EL (cell line): ENCODE results near the gene SPATA6.
"Not testable (repeated sequence)": the region's sequence is repeated elsewhere in the genome, so short reads cannot be mapped to it uniquely, and the experiment has no call there.

Experiments used
- DNase-seq: peaks from one replicate; pipeline ENCODE4 v3.0.0-alpha.2; 2016

SPATA6 gene

GRCh38 chr1:48338257-48338656 lies 133.7 kb downstream of the SPATA6 start:
- DNase-seq: no peak

DNA sequence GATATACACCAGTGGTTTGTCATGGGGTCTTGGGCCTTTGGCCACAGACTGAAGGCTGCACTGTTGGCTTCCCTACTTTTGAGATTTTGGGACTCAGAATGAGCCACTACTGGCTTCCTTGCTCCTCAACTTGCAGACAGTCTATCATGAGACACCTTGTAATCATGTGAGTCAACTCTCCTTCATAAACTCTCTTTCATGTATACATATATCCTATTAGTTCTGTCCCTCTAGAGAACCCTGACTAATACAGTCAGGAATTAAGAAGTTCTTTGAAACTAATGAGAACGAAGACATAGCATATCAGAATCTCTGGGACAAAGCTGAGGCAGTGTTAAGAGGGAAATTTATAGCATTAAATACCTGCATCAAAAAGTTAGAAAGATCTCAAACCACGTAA lies 138.7 kb downstream of the SPATA6 start:
- DNase-seq: no peak

DNA sequence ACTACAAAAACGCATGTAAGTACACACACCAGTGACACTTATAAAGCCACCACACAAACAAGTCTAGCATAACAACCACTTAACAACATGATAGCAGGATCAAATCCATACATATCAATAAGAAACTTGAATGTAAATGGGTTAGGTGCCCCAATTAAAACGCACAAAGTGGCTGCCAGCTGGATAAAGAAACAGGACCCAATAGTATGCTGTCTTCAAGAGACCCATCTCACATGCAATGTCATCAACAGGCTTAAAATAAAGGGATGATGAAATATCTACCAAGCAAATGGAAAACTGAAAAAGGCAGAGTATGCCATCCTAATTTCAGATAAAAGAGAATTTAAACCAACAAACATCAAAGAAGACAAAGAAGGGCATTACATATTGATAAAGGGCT lies 139.9 kb downstream of the SPATA6 start:
- no peak for DNase-seq

GRCh38 chr1:48329905-48330304 lies 142.1 kb downstream of the SPATA6 start:
- no peak for DNase-seq

- no peak for DNase-seq
These were observed 142.5 kb downstream of the SPATA6 start for GRCh38 chr1:48329486-48329885.

GRCh38 chr1:48311829-48312228 lies 160.2 kb downstream of the SPATA6 start:
- not testable (repeated sequence) for DNase-seq

DNA sequence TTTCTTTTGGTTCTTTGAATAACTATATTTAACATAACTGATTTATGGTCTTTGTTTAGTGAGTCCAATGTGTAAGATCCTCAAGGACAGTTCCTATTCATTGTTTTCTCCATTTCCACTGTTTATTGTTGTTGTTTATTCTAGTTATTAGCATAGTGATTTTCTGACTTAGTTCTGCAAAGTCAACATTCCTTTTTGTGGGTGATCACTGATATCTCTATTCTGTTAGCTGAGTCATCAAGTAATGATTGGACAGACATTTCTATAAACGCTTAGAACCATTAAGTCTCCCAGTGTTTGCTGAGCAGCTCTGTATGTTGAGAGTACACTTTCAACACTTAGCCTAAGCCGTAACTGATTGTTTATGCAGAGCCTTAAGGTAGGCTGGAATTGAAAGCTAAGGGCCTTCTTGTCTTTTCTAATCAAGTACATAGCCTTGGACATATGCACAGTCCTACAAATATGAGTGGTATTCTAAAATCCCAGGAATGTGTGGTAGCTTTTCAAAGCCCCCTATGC lies 162.4 kb downstream of the SPATA6 start:
- DNase-seq: no peak

DNA sequence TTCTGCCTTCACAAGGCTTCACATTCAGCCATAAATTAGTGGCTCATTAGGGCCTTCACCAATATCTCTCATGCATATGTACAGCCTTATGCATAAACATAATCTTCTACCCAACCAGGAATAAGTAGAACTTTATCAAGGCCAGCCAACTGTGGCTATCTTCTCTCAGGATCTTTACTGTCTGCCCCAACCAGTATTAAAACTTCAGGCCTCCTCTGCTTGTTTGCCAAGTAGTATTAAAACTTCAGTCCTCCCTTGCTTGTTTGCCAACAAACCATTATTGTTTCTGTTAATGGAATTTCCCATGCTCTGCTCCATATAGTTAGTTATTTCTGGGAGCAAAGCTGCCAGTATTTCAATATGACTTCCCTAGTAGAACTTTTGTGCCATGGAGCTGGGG lies 169.4 kb downstream of the SPATA6 start:
- DNase-seq: no peak

DNA sequence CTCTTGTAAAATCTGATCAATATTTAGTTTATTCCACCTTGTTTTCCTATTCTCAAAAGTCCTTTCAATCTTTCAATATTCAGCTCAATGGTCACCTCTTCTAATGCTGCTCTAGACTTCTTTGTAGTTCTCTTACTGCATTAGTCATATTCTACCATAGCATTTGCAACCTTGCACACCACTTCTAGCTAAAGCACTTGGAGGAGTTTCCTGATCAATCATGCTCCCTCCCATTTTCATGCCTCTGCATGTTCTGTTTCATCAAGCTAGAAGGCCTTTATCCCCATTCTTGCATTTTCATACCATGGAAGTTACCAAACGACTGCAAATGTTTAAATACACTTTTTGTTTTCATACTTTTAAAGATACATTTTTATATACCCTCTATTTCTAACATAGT lies 177.3 kb downstream of the SPATA6 start:
- DNase-seq: no peak

DNA sequence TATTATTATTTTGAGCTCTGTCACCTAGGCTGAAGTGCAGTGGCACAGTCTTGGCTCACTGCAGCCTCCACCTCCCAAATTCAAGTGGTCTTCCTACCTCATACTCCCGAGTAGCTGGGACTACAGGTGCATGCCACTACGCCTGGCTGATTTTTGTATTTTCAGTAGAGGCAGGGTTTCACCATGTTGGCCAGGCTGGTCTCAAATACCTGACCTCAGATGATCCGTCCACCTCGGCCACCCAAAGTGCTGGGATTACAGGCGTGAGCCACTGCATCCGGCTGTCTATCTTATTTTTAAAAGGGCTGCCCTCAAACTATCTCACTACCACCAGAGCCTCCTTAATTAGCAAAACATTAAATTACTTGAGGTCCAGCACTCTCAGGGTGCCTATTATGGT lies 177.9 kb downstream of the SPATA6 start:
- not testable (repeated sequence) for DNase-seq

DNA sequence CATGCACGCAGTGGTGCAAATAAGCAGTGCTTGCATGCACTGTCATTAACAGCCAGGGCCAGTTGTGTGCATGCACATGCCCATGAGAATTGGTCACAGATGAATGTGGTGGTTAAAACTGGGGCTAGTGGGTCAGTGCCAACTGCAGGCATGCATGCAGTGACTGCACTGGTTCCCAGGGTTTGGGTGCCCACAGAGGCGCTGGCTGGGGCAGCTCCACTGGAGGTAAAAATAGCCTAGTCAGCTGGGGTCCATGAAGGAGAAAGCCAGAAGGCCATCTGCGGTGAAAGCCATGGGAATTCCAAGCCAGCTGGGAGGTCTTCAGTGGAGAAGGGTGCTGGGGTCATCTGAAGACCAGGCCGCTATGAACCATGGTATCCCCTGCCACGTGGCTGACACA lies 179.3 kb downstream of the SPATA6 start:
- DNase-seq: no peak

- no peak for DNase-seq
These were observed 180.6 kb downstream of the SPATA6 start for GRCh38 chr1:48291421-48291820.

- no peak for DNase-seq
These were observed 186.5 kb downstream of the SPATA6 start for GRCh38 chr1:48285525-48285924.

DNA sequence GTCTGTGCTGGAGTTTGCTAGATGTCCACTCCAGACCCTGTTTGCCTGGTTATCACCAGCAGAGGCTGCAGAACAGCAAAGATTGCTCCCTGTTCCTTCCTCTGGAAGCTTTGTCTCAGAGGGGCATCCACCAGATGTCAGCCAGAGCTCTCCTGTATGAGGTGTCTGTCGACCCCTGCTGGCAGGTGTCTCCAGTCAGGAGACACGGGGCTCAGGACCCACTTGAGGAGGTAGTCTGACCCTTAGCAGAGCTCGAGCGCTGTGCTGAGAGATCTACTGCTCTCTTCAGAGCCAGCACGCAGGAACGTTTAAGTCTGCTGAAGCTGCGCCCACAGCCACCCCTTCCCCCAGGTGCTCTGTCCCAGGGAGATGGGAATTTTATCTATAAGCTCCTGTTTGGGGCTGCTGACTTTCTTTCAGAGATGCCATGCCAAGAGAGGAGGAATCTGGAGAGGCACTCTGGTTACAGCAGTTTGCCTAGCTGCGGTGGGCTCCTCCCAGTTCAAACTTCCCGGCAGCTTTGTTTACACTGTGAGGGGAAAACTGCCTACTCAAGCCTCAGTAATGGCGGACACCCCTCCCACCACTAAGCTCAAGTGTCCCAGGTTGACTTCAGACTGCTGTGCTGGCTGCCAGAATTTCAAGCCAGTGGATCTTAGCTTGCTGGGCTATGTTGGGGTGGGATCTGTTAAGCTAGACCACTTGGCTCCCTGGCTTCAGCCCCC lies 187.1 kb downstream of the SPATA6 start:
- DNase-seq: not testable (repeated sequence)

GRCh38 chr1:48282329-48282728 lies 189.7 kb downstream of the SPATA6 start:
- DNase-seq: not testable (repeated sequence)

DNA sequence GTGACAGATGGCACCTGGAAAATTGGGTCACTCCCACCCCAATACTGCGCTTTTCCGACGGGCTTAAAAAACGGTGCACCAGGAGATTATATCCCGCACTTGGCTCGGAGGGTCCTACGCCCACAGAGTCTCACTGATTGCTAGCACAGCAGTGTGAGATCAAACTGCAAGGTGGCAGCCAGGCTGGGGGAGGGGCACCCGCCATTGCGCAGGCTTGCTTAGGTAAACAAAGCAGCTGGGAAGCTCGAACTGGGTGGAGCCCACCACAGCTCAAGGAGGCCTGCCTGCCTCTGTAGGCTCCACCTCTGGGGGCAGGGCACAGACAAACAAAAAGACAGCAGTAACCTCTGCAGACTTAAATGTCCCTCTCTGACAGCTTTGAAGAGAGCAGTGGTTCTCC lies 194.6 kb downstream of the SPATA6 start:
- not testable (repeated sequence) for DNase-seq

DNA sequence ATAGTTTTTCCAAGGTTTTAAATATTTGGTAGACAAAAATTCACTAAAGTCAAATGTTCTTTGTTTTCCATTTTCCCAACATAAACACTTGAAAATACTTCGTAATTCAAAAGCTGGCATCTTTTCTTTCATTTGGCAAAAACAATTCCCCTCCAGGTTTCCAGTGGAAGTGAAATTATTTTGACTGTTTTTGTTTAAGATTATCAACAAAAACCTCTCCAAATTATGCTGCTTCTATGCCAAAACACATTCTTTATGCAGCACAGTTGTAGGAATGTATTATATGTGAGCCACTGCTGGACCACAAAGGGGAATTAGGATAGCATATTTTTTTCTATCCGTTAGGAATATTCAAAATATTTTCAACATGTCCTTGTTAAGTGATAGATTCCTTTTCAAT lies 205.4 kb downstream of the SPATA6 start:
- no peak for DNase-seq

DNA sequence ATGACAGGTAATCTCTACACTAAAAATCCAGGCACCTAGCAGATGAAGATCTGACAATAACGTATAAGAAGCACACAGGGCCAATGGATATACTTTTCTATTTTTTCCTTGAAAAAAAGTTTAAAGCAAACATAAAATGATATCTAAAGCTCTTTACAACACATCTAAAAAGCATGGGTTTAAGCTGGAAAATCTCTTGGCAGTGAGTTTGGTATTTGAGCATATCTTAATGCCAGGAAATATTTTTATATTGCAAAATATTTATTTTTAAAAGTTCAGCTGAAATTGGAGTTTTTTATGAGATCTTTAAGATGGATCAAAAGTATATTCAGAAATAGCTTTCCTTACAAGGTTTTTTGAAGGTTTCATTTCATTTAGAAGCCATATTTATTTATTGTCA lies 209.0 kb downstream of the SPATA6 start:
- no peak for DNase-seq

- DNase-seq: no peak
These were observed 210.1 kb downstream of the SPATA6 start for GRCh38 chr1:48261881-48262400.

GRCh38 chr1:48258106-48258505 lies 213.9 kb downstream of the SPATA6 start:
- DNase-seq: no peak

DNA sequence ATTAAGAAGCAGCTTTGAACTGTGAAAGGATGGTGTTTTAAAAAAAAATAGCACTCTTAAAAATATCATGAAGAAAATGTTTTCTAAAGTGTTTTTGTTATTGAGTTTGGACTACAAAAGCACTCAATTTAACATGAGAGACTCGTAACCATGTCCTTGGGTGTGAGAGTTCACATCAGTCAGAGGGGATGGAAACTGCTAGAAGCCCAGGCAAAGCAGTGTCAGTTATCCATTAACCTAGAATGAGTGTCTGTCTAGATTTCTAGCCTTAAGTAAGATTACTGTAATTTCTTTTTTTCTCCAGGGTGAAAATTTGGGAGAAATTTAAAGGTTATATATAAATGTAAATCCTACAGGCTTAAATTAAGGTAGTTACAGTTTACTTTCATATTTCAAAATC lies 217.8 kb downstream of the SPATA6 start:
- DNase-seq: no peak

GRCh38 chr1:48251821-48252220 lies 220.2 kb downstream of the SPATA6 start:
- DNase-seq: no peak

- no peak for DNase-seq
These were observed 220.7 kb downstream of the SPATA6 start for GRCh38 chr1:48251323-48251722.

GRCh38 chr1:48250572-48250971 lies 221.4 kb downstream of the SPATA6 start:
- no peak for DNase-seq

GRCh38 chr1:48249868-48250267 lies 222.1 kb downstream of the SPATA6 start:
- DNase-seq: no peak
